CD4-positive, alpha-beta T cell (primary cell): ENCODE measurements around the gene FRMD5. TPM values are rescaled to one million over a fixed set of nuclear protein-coding genes. Genes with fewer than 3 reads are reported as not detected.

ENCODE experiments used
- ATAC-seq: fragments of 200-7000 bp; cut with Tn5 transposase; one replicate; pipeline ENCODE4 v1.10.0; 2022; ENCODE audit warnings: mild to moderate bottlenecking; ENCODE audit not compliant: poor library complexity
- CTCF ChIA-PET: fragments of 350-600 bp; sonication (Branson Sonifier 250); formaldehyde crosslinking; loops from one replicate; lab custom pipeline; 2021; ENCODE audit warnings: antibody characterized with exemption, inconsistent platforms; lab: Charles Lee
- POLR2A ChIA-PET: fragments of 350-600 bp; sonication (Branson Sonifier 250); formaldehyde crosslinking; loops from one replicate; lab custom pipeline; 2021; ENCODE audit warnings: antibody characterized with exemption, inconsistent platforms; lab: Charles Lee
- DNase-seq, 14 experiments: peaks; one replicate each; pipeline ENCODE4 v3.0.0-alpha.2; 2013 to 2020; ENCODE audit warnings: mixed read lengths in 2 of 14
- H3K27ac ChIP-seq, 2 donors: one replicate each; pipeline versions ENCODE4 v1.5.1 to v1.7.0; 2013; ENCODE audit warnings: low read length in 2 of 2, low read depth in 1 of 2, mild to moderate bottlenecking in 1 of 2
- H3K27me3 ChIP-seq, 2 experiments: 1 replicate in 1 of 2; 2 replicates in 1 of 2; pipeline versions ENCODE4 v1.6.1 to v1.7.0; 2013; ENCODE audit warnings: low read length in 2 of 2, control low read depth in 1 of 2, mild to moderate bottlenecking in 1 of 2, moderate library complexity in 1 of 2; ENCODE audit not compliant: insufficient read depth in 2 of 2, control insufficient read depth in 1 of 2
- H3K36me3 ChIP-seq: one replicate; pipeline ENCODE4 v1.6.1; 2013; ENCODE audit warnings: low read length, control low read depth; ENCODE audit not compliant: insufficient read depth
- H3K4me1 ChIP-seq: one replicate; pipeline ENCODE4 v1.6.1; 2013; ENCODE audit warnings: low read length, control low read depth; ENCODE audit not compliant: insufficient read depth
- H3K4me3 ChIP-seq: one replicate; pipeline ENCODE4 v1.5.1; 2013; ENCODE audit warnings: mild to moderate bottlenecking, low read length, moderate library complexity
- H3K9me3 ChIP-seq, 2 experiments: 1 replicate in 1 of 2; 2 replicates in 1 of 2; pipeline versions ENCODE4 v1.6.1 to v1.7.0; 2013; ENCODE audit warnings: low read length in 2 of 2, mild to moderate bottlenecking in 2 of 2, control low read depth in 1 of 2, moderate library complexity in 1 of 2; ENCODE audit not compliant: control insufficient read depth in 1 of 2, insufficient read depth in 1 of 2
- H3K27ac Mint-ChIP-seq: one replicate; pipeline ENCODE4 v1.8.0; 2020; ENCODE audit warnings: mixed read lengths
- H3K27me3 Mint-ChIP-seq: one replicate; pipeline ENCODE4 v1.8.0; 2021; ENCODE audit warnings: mixed read lengths
- H3K36me3 Mint-ChIP-seq: one replicate; pipeline ENCODE4 v1.8.0; 2021; ENCODE audit warnings: low read depth, mixed read lengths
- H3K4me1 Mint-ChIP-seq: one replicate; pipeline ENCODE4 v1.8.0; 2021; ENCODE audit warnings: low read depth, mixed read lengths
- H3K4me3 Mint-ChIP-seq: one replicate; pipeline ENCODE4 v1.8.0; 2020; ENCODE audit warnings: mild to moderate bottlenecking, mixed read lengths
- H3K9me3 Mint-ChIP-seq: one replicate; pipeline ENCODE4 v1.8.0; 2020; ENCODE audit warnings: mixed read lengths
- CTCF ChIP-seq: fragments of 200-600 bp; IDR thresholded peaks from one replicate; pipeline ENCODE4 v1.8.0; 2022; ENCODE audit warnings: antibody characterized with exemption, mild to moderate bottlenecking
- intact Hi-C, 2 experiments: fragments of 100-400 bp; cut with DNase I in 1 of 2; cut with micrococcal nuclease in 1 of 2; formaldehyde crosslinking; loops; one replicate each; pipeline versions ENCODE4 v1.15.1 to v1.9.0; 2023 to 2025; cut with DNase I, micrococcal nuclease
- total RNA-seq, 174 experiments: library from RNA in 2 of 174; stranded (reverse) in 2 of 174; gene quantifications; one replicate each; pipeline ENCODE4 v1.2.3 and lab custom pipeline; 2021 to 2026

The FRMD5 gene
- total RNA-seq, 2 experiments from 2014 or later = not detected

- POLR2A ChIA-PET = no interaction called here
- no peak for ATAC-seq
Observed at GRCh38 chr15:43968551-43968950, 226.5 kb downstream of the FRMD5 start.

DNA sequence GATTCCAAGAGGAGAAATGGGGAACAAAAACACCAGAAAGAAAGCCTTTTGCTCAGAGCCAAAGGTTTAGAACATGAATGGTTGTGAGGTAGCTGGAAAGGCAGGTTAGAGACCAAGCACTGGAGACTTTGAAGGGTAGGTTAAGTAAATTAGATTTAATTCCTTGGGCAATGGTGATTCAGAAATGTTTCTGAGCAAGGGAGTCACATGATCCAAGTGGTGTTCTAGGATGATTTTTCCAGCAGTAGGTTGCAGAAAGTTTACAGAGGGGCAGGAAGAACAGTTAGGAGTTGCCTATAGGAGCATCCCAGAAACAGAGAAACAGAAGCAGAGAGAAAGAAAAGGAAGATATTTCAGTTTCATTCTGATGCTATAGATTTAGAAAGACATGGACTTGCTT is 228.4 kb downstream of the FRMD5 start:
- H3K36me3 Mint-ChIP-seq = no peaks in the 10 kb centered on the region
- no peak for TF ChIP-seq CTCF
- H3K27ac Mint-ChIP-seq = no peak overlapping the region
- H3K4me3 ChIP-seq = no peak overlapping the region
- H3K4me3 Mint-ChIP-seq = no peak overlapping the region
- POLR2A ChIA-PET = no interaction called here
- intact Hi-C loops = no loop called here
- H3K9me3 Mint-ChIP-seq = no peaks in the 10 kb centered on the region
- H3K27ac ChIP-seq = no peak overlapping the region
- H3K27me3 Mint-ChIP-seq = peaks cover 9% of the 10 kb centered on the region
- DNase-seq = no peak
- no peaks in the 10 kb centered on the region for H3K9me3 ChIP-seq
- H3K27me3 ChIP-seq = peaks cover 0 to 2% of the 10 kb centered on the region in 2 experiments
- no peaks in the 10 kb centered on the region for H3K36me3 ChIP-seq
- CTCF ChIA-PET = no interaction called here
- no peaks in the 10 kb centered on the region for H3K4me1 Mint-ChIP-seq
- ATAC-seq = no peak
- H3K4me1 ChIP-seq = no peaks in the 10 kb centered on the region

More at GRCh38 chr15:43968551-43968950, 226.5 kb downstream of the FRMD5 start:
- CTCF ChIA-PET = no interaction called here
- Histone ChIP-seq H3K27ac (no peak overlapping the region), H3K9me3 (no peaks in the 10 kb centered on the region), H3K4me1 (no peaks in the 10 kb centered on the region), H3K4me3 (no peak overlapping the region), H3K36me3 (no peaks in the 10 kb centered on the region), H3K27me3 (peaks cover 0 to 2% of the 10 kb centered on the region in 2 experiments)
- no peak for TF ChIP-seq CTCF
- no peak overlapping the region for H3K27ac Mint-ChIP-seq
- H3K4me1 Mint-ChIP-seq = no peaks in the 10 kb centered on the region
- DNase-seq = no peak
- no peaks in the 10 kb centered on the region for H3K9me3 Mint-ChIP-seq
- H3K36me3 Mint-ChIP-seq = no peaks in the 10 kb centered on the region
- H3K27me3 Mint-ChIP-seq = peaks cover 9% of the 10 kb centered on the region
- intact Hi-C loops = no loop called here
- no peak overlapping the region for H3K4me3 Mint-ChIP-seq

DNA sequence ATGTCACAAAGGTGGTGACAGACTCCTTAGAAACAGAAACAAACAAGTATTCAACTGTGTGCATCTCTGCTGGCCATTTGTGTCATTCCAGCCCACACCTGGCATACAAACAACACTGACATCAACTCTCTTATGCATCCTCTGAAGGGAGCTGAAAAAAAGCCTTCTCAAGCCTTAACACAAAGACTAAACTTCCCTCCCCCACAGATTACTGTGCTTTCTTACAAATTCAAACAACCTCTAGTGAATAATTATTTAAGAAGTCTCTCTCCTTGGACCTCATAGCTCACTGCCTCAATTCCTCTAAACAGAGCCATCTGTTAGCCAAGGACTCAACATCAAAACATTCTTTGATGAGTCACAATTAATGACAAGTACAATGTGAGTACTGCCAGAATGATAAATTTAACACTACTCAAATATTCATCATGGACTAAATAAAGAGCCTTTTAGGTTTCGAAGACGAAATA is 236.2 kb downstream of the FRMD5 start:
- POLR2A ChIA-PET = no interaction called here
- DNase-seq = no peak
- Histone ChIP-seq H3K4me3 (no peak overlapping the region), H3K9me3 (no peaks in the 10 kb centered on the region), H3K27me3 (peaks cover 0 to 5% of the 10 kb centered on the region in 2 experiments), H3K27ac (no peak overlapping the region), H3K36me3 (no peaks in the 10 kb centered on the region), H3K4me1 (no peaks in the 10 kb centered on the region)
- Mint-ChIP-seq H3K4me3 (no peak overlapping the region), H3K27ac (no peak overlapping the region), H3K27me3 (peaks cover 33% of the 10 kb centered on the region), H3K9me3 (no peaks in the 10 kb centered on the region), H3K4me1 (no peaks in the 10 kb centered on the region), H3K36me3 (no peaks in the 10 kb centered on the region)
- CTCF ChIA-PET = interaction anchor here (1.3 kb wide), 1 partner anchor 17 kb away, joined by 3 read pairs; no protein-coding TSS in a partner anchor
- no peak for ATAC-seq
- no peak for TF ChIP-seq CTCF
- intact Hi-C loops = no loop called here
